B cell (primary cell): ENCODE results near the gene PHACTR3. TPM values are rescaled to one million over a fixed set of nuclear protein-coding genes. Genes with fewer than 3 reads are reported as not detected.

ENCODE experiments used
- ATAC-seq: fragments of 200-7000 bp; cut with Tn5 transposase; one replicate; pipeline ENCODE4 v1.10.0; 2021; ENCODE audit warnings: low read depth, mild to moderate bottlenecking, moderate number of reproducible peaks, moderate library complexity
- CTCF ChIA-PET: fragments of 350-600 bp; sonication (Branson Sonifier 250); formaldehyde crosslinking; loops from one replicate; lab custom pipeline; 2021; ENCODE audit warnings: antibody characterized with exemption, inconsistent platforms; lab: Charles Lee
- POLR2A ChIA-PET: fragments of 350-600 bp; sonication (Branson Sonifier 250); formaldehyde crosslinking; loops from one replicate; lab custom pipeline; 2021; ENCODE audit warnings: antibody characterized with exemption; lab: Charles Lee
- DNase-seq: peaks from one replicate; pipeline ENCODE4 v3.0.0; 2013
- H2AFZ ChIP-seq: 2 replicates; pipeline ENCODE4 v1.6.1; 2012; ENCODE audit warnings: mild to moderate bottlenecking, low read depth, low read length; ENCODE audit not compliant: insufficient read depth, poor library complexity, severe bottlenecking
- H3K27ac ChIP-seq, 2 donors: 1 replicate in 1 of 2; 2 replicates in 1 of 2; pipeline ENCODE4 v1.5.1; 2012 to 2013; ENCODE audit warnings: low read length in 2 of 2, mild to moderate bottlenecking in 2 of 2, moderate library complexity in 1 of 2
- H3K27me3 ChIP-seq, 4 experiments: fragments of 200-600 bp in 1 of 4; sonication (generic) in 1 of 4; replicated peaks in 1 of 4; 1 replicate in 2 of 4; 2 replicates in 2 of 4; pipeline versions ENCODE4 v1.6.1 to v1.7.0; 2013 to 2016; ENCODE audit warnings: low read length in 3 of 4, mild to moderate bottlenecking in 2 of 4, mixed read lengths in 1 of 4, moderate library complexity in 1 of 4; ENCODE audit not compliant: insufficient read depth in 4 of 4, control insufficient read depth in 3 of 4; ENCODE audit errors: control extremely low read depth in 1 of 4
- H3K36me3 ChIP-seq, 2 experiments: replicated peaks in 1 of 2; 1 replicate in 1 of 2; 2 replicates in 1 of 2; pipeline versions ENCODE4 v1.6.1 to v1.7.1; 2013; ENCODE audit warnings: low read length in 1 of 2; ENCODE audit not compliant: insufficient read depth in 2 of 2, control insufficient read depth in 1 of 2; ENCODE audit errors: control extremely low read depth in 1 of 2, extremely low read depth in 1 of 2
- H3K4me1 ChIP-seq, 2 donors: fragments of 200-600 bp in 1 of 2; sonication (generic) in 1 of 2; 1 replicate in 1 of 2; 2 replicates in 1 of 2; pipeline versions ENCODE4 v1.5.1 to v1.6.1; 2013 to 2017; ENCODE audit warnings: low read length in 2 of 2; ENCODE audit not compliant: control insufficient read depth in 2 of 2, insufficient read depth in 2 of 2
- H3K4me2 ChIP-seq: replicated peaks from 2 replicates; pipeline ENCODE3; 2012; ENCODE audit warnings: mild to moderate bottlenecking, low read depth, low read length; ENCODE audit not compliant: poor library complexity, severe bottlenecking
- H3K4me3 ChIP-seq, 5 experiments: fragments of 200-600 bp in 1 of 5; sonication (generic) in 1 of 5; 1 replicate in 3 of 5; 2 replicates in 2 of 5; pipeline versions ENCODE4 v1.5.1 to v1.7.0; 2011 to 2016; ENCODE audit warnings: low read length in 4 of 5, mild to moderate bottlenecking in 4 of 5, low read depth in 2 of 5, control low read depth in 1 of 5, moderate library complexity in 1 of 5; ENCODE audit not compliant: insufficient read depth in 1 of 5; ENCODE audit errors: control extremely low read depth in 1 of 5, extremely low read depth in 1 of 5
- H3K79me2 ChIP-seq: fragments of 200-600 bp; sonication (generic); one replicate; pipeline ENCODE4 v1.6.0; 2016; ENCODE audit warnings: low read length; ENCODE audit not compliant: control insufficient read depth, insufficient read depth
- H3K9ac ChIP-seq: fragments of 200-600 bp; sonication (generic); 2 replicates; pipeline ENCODE4 v1.6.1; 2017; ENCODE audit warnings: mild to moderate bottlenecking, low read length, moderate library complexity
- H3K9me3 ChIP-seq, 3 donors: one replicate each; pipeline versions ENCODE4 v1.6.1 to v1.7.1; 2013; ENCODE audit warnings: low read length in 2 of 3; ENCODE audit not compliant: control insufficient read depth in 2 of 3, insufficient read depth in 1 of 3; ENCODE audit errors: control extremely low read depth in 1 of 3
- H4K20me1 ChIP-seq: 2 replicates; pipeline ENCODE4 v1.6.0; 2012; ENCODE audit warnings: mild to moderate bottlenecking, low read length; ENCODE audit not compliant: insufficient read depth, control insufficient read depth, poor library complexity, severe bottlenecking
- H3K27ac Mint-ChIP-seq: one replicate; pipeline ENCODE4 v1.8.0; 2021; ENCODE audit warnings: mixed read lengths
- H3K27me3 Mint-ChIP-seq: one replicate; pipeline ENCODE4 v1.8.0; 2021; ENCODE audit warnings: mixed read lengths
- H3K4me1 Mint-ChIP-seq: one replicate; pipeline ENCODE4 v1.8.0; 2021; ENCODE audit warnings: mixed read lengths
- H3K4me3 Mint-ChIP-seq: one replicate; pipeline ENCODE4 v1.8.0; 2021; ENCODE audit warnings: mixed read lengths
- H3K9me3 Mint-ChIP-seq: one replicate; pipeline ENCODE4 v1.8.0; 2022; ENCODE audit warnings: mixed read lengths; ENCODE audit not compliant: insufficient read depth
- CTCF ChIP-seq: fragments of 200-600 bp; IDR thresholded peaks from one replicate; pipeline ENCODE4 v1.8.0; 2022; ENCODE audit warnings: antibody characterized with exemption, mild to moderate bottlenecking
- EZH2 ChIP-seq: IDR thresholded peaks from 2 replicates; pipeline ENCODE4 v1.6.1; 2012; ENCODE audit warnings: borderline replicate concordance, low read depth, mild to moderate bottlenecking, moderate library complexity, low read length; ENCODE audit not compliant: insufficient read depth, poor library complexity, severe bottlenecking
- WGBS: methylation state at CpG from one replicate; pipeline ENCODE4 v1.1.5; 2013; ENCODE audit warnings: missing lambda C conversion rate; ENCODE audit not compliant: insufficient coverage; 5-methylcytosine and 5-hydroxymethylcytosine counted together
- intact Hi-C: fragments of 100-400 bp; cut with micrococcal nuclease; formaldehyde crosslinking; loops from one replicate; pipeline ENCODE4 v1.10.0; 2022
- polyA plus RNA-seq: library from polyadenylated mRNA; depleted of rRNA; stranded (reverse); fragments of >200 nt; gene quantifications from 2 replicates; pipeline ENCODE4 v1.2.3, GENCODE V29; 2012
- total RNA-seq, 2 donors: library from RNA; stranded (reverse); fragments of 120-200 nt in 1 of 2; gene quantifications; 1 replicate in 1 of 2; 2 replicates in 1 of 2; pipeline versions ENCODE4 v1.2.3 to v1.2.4, GENCODE V29; 2013 to 2022

The PHACTR3 gene
- total and polyA plus RNA-seq, 2 donors (not counting 1 experiment from before 2014, with no cell fraction given), result not detected

- peaks cover 0 to 11% (median 0%) of the 10 kb centered on the region in 3 donors for H3K9me3 ChIP-seq
- no peaks in the 10 kb centered on the region for H3K4me1 ChIP-seq
- Mint-ChIP-seq H3K27ac (no peak overlapping the region), H3K9me3 (no peaks in the 10 kb centered on the region), H3K4me1 (no peaks in the 10 kb centered on the region), H3K27me3 (peaks cover 10% of the 10 kb centered on the region), H3K4me3 (no peak overlapping the region)
- CTCF ChIA-PET, result no interaction called here
- intact Hi-C loops, result no loop called here
- POLR2A ChIA-PET, result no interaction called here
- H3K27me3 ChIP-seq, result no peaks in the 10 kb centered on the region
- 93% methylated on average over 13 of the region's 13 CpGs for WGBS
- H3K79me2 ChIP-seq, result no peaks in the 10 kb centered on the region
- no peak overlapping the region for H2AFZ ChIP-seq
- H3K36me3 ChIP-seq, result no peaks in the 10 kb centered on the region
- no peaks in the 10 kb centered on the region for H4K20me1 ChIP-seq
- ATAC-seq (no peak), DNase-seq (no peak)
- no peak overlapping the region for H3K27ac ChIP-seq
- no peak for TF ChIP-seq EZH2
- TF ChIP-seq CTCF, result no peak
- no peak overlapping the region for H3K9ac ChIP-seq
- no peak overlapping the region for H3K4me2 ChIP-seq
- no peak overlapping the region for H3K4me3 ChIP-seq
Observed at GRCh38 chr20:59728722-59729430, 124.5 kb downstream of the PHACTR3 start.

- Mint-ChIP-seq H3K9me3 (no peaks in the 10 kb centered on the region), H3K27me3 (peaks cover 10% of the 10 kb centered on the region), H3K27ac (no peak overlapping the region), H3K4me3 (no peak overlapping the region), H3K4me1 (no peaks in the 10 kb centered on the region)
- Histone ChIP-seq H3K4me1 (no peaks in the 10 kb centered on the region), H3K27me3 (no peaks in the 10 kb centered on the region), H3K79me2 (no peaks in the 10 kb centered on the region), H3K27ac (no peak overlapping the region), H3K4me2 (no peak overlapping the region), H3K9ac (no peak overlapping the region), H3K4me3 (no peak overlapping the region), H3K36me3 (no peaks in the 10 kb centered on the region), H4K20me1 (no peaks in the 10 kb centered on the region), H2AFZ (no peak overlapping the region), H3K9me3 (peaks cover 0 to 8% (median 0%) of the 10 kb centered on the region in 3 donors)
- intact Hi-C loops, result no loop called here
- no peak for TF ChIP-seq EZH2
- no peak for TF ChIP-seq CTCF
- CTCF ChIA-PET, result no interaction called here
- DNase-seq (no peak), ATAC-seq (no peak)
- POLR2A ChIA-PET, result no interaction called here
- WGBS, result 86% methylated on average over 5 of the region's 5 CpGs
Observed at GRCh38 chr20:59729506-59729905, 125.2 kb downstream of the PHACTR3 start.
